ES-I3 (cell line): ENCODE results near the gene GSK3A.

Source experiments
- H3K36me3 ChIP-seq: 2 replicates; pipeline ENCODE4 v1.6.1; 2013; ENCODE audit warnings: mild to moderate bottlenecking, low read length, control low read depth, moderate library complexity; ENCODE audit not compliant: insufficient read depth
- H3K4me1 ChIP-seq: 2 replicates; pipeline ENCODE4 v1.6.1; 2013; ENCODE audit warnings: mild to moderate bottlenecking, control low read depth, low read length; ENCODE audit not compliant: insufficient read depth
- H3K9ac ChIP-seq: 2 replicates; pipeline ENCODE4 v1.6.1; 2013; ENCODE audit warnings: low read depth, mild to moderate bottlenecking, low read length, moderate library complexity
- H3K9me3 ChIP-seq: 2 replicates; pipeline ENCODE4 v1.6.1; 2013; ENCODE audit warnings: mild to moderate bottlenecking, low read length, moderate library complexity; ENCODE audit not compliant: control insufficient read depth, insufficient read depth

GSK3A gene

DNA sequence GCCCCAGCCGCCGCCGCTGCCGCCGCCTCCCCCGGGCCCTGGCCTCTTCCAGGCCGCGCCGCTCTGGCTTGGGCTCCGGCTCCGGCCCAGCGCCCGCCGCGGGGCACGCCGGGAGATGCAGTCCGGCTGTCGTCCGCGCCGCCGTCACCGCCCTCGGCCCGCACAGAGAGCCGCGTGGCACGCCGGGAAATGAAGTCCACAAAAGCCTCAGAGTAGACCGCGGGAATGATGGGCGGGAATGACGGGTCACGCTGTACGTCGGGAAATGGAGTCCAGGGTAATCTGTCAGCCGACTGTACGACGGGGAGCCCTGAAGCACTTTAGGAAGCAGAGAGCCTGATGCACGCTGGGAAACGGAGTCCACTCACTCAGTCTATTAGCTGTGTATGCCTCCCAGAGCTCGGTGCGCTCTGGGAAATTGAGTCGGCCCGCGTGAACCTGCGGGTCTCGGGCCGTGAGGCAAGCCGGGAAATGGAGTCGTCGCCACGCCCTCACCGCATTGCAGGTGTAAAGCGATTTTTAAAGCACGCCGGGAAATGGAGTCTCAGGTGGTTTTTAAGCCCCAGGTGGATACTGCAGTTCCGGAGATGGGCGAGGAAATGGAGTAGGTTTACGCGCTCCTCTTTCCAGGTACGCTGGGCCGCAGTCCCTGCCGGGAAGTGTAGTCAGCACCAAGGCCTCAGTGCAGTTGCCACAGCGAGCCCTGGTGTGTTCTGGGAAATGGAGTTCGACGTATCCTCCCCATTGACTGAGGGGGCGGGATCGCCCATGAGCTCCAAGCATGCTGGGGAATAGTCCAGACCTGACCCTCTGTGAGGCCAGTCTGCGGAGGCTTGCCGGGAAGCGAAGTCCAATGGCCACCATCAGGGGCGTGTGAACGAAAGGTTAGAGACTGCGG, at the start of gene GSK3A:
Gene GSK3A (minus strand): TSS at position 91 of the 898 bp plus-strand sequence. CDS start 137 bp downstream, outside the sequence.
- no peaks in the 10 kb centered on the region for H3K9me3 ChIP-seq
- H3K4me1 ChIP-seq: peaks cover 10% of the 10 kb centered on the region; the same call in 1 of the 2 replicates
- peak within 1 kb of the TSS; percentile 74 for H3K9ac ChIP-seq
- H3K36me3 ChIP-seq: no peaks in the 10 kb centered on the region

GRCh38 chr19:42291435-42291810, 49.0 kb upstream of the GSK3A start:
- H3K9ac ChIP-seq: no peak overlapping the region
- no peaks in the 10 kb centered on the region for H3K9me3 ChIP-seq
- H3K36me3 ChIP-seq: peaks cover 4% of the 10 kb centered on the region; the same call in 1 of the 2 replicates
- H3K4me1 ChIP-seq: peaks cover 6% of the 10 kb centered on the region; the same call in 1 of the 2 replicates

GRCh38 chr19:42290523-42291434, 48.4 kb upstream of the GSK3A start:
- H3K36me3 ChIP-seq: peaks cover 4% of the 10 kb centered on the region; the same call in 1 of the 2 replicates
- no peaks in the 10 kb centered on the region for H3K9me3 ChIP-seq
- no peak overlapping the region for H3K9ac ChIP-seq
- H3K4me1 ChIP-seq: peaks cover 8% of the 10 kb centered on the region; the same call in 1 of the 2 replicates

- Histone ChIP-seq H3K36me3 (peaks cover 4% of the 10 kb centered on the region; the same call in 1 of the 2 replicates), H3K4me1 (peaks cover 13% of the 10 kb centered on the region), H3K9me3 (no peaks in the 10 kb centered on the region), H3K9ac (no peak overlapping the region)
Measured at GRCh38 chr19:42290136-42290522, 47.7 kb upstream of the GSK3A start.

DNA sequence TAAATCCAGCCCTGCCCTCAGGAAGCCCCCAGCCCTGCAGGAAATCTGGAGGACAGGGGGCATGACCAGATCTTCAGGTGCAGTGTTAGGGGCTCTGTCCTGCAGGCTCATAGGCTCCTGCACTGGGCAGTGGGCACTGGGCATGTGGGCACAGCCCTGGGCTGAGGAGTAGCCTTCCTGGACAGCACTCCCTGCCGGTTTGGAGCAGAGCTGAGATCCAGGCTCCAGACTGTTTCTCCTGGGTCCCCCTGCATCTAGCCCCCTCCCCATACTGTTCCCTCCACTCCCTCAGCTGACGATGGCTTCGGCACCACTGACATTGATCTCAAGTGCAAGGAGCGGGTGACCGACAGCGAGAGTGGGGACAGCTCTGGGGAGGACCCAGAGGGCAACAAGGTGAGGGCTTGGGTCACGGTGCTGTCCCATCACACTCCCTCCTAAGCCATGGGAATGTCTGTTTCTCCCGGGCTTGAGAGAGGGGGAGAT, 47.2 kb upstream of the GSK3A start:
- H3K9me3 ChIP-seq: no peaks in the 10 kb centered on the region
- H3K36me3 ChIP-seq: peaks cover 4% of the 10 kb centered on the region; the same call in 1 of the 2 replicates
- peaks cover 16% of the 10 kb centered on the region for H3K4me1 ChIP-seq
- no peak overlapping the region for H3K9ac ChIP-seq

DNA sequence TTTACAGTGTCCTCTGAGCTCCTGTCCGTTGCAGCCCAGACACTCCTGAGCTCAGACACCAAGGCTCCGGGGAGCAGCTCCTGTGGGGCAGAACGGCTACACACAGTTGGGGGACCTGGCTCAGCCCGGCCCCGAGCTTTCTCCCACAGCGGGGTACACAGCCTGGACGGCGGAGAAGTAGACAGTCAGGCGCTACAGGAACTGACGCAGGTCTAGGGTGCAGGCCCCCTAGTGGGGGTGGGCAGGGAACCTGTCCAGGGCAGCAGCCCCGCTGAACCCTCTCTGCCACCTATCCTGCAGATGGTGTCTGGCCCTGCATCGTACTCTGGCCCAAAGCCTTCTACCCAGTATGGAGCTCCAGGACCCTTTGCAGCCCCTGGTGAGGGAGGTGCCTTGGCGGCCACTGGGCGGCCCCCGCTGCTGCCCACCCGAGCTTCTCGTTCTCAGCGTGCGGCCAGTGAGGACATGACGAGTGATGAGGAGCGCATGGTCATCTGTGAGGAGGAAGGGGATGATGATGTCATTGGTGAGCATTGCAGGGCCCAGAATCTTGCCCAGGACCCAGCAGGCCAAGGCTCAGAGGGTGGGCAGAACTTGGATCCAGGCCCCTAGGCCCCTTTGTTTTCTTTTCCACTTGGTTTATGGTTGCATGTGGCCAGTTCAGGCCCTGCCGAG, 46.6 kb upstream of the GSK3A start:
- Histone ChIP-seq H3K36me3 (peaks cover 4% of the 10 kb centered on the region; the same call in 1 of the 2 replicates), H3K9ac (no peak overlapping the region), H3K4me1 (peaks cover 16% of the 10 kb centered on the region), H3K9me3 (no peaks in the 10 kb centered on the region)

DNA sequence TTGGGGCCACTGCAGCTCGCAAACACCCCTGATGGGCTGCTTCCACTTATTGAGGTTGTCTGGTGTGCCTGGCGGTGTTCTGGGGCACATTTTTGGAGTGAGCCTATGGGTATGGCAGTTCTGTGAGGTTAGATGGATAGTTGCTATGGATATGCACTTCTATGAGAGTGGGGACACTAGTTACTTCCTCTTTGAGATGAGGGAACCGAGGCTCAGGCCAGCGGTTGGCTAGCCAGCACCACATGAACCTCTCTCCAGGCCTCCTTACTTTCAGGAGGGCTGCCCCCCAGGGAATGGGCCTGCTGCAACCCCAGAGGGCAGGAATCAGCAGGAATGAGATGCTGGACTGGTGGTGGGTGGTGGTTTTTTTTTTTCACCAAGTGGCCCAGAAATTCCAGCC, 46.0 kb upstream of the GSK3A start:
- Histone ChIP-seq H3K4me1 (peaks cover 16% of the 10 kb centered on the region), H3K9ac (no peak overlapping the region), H3K36me3 (peaks cover 4% of the 10 kb centered on the region; the same call in 1 of the 2 replicates), H3K9me3 (no peaks in the 10 kb centered on the region)

- no peak overlapping the region for H3K9ac ChIP-seq
- peaks cover 22% of the 10 kb centered on the region for H3K4me1 ChIP-seq
- H3K36me3 ChIP-seq: peaks cover 4% of the 10 kb centered on the region; the same call in 1 of the 2 replicates
- no peaks in the 10 kb centered on the region for H3K9me3 ChIP-seq
Measured at GRCh38 chr19:42287827-42288107, 45.4 kb upstream of the GSK3A start.

DNA sequence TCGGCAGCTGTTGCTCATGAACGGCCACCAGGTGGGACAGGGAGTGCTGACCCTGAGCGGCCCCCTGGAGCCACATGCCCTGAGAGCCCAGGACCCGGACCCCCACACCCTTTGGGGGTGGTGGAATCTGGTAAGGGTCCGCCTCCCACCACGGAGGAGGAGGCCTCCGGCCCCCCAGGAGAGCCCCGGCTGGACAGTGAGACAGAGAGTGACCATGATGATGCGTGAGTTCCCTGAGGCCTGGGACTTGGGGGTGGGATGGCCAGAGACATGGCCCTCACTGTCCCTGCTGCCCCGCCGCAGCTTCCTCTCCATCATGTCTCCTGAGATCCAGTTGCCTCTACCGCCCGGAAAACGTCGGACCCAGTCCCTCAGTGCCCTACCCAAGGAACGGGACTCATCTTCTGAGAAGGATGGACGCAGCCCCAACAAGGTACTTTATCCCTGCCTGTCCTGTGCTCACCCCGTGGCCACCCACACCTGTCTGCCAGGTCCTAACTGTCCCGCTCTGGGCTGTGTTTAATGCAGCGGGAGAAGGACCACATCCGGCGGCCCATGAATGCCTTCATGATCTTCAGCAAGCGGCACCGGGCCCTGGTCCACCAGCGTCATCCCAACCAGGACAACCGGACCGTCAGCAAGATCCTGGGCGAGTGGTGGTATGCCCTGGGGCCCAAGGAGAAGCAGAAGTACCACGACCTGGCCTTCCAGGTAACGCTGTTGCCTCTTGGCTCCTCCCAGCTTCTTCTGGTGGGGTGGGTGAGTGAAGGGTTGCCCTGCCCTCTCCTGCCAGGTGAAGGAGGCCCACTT, 44.8 kb upstream of the GSK3A start:
- no peaks in the 10 kb centered on the region for H3K9me3 ChIP-seq
- H3K36me3 ChIP-seq: 0 out of 2 replicates have a peak, but pooled peaks cover 4% of the 10 kb centered on the region
- peaks cover 26% of the 10 kb centered on the region for H3K4me1 ChIP-seq
- no peak overlapping the region for H3K9ac ChIP-seq

DNA sequence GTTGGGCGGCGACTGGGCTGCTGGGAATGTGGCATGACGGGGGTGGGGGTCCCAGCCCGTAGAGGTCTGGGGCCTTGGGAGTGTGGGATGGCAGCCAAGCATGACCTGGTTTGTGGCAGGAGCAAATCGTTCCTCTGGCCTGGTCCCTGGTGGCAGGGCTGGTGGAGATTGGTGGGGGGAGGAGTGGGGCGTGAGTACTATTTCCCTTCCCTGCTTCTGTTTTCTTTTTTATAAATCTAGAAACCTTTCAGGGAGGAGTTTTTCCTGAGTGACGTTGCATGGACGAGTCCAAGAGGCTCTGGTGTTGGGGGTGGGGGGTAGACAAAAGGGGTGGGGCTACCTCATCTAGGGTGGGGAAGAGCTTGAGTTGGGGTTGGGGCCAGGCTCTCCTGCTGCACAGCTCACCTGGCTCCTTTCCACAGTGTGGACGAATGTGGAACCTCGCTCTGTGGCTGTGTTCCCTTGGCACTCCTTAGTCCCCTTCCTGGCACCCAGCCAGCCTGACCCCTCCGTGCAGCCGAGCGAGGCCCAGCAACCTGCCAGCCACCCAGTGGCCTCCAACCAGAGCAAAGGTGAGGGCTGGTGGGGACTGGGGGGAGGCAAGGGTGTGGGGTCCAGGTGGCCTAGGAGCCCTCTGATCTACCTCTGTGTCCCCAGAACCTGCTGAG, 44.1 kb upstream of the GSK3A start:
- Histone ChIP-seq H3K9me3 (no peaks in the 10 kb centered on the region), H3K36me3 (0 out of 2 replicates have a peak, but pooled peaks cover 4% of the 10 kb centered on the region), H3K9ac (no peak overlapping the region), H3K4me1 (peaks cover 29% of the 10 kb centered on the region)

DNA sequence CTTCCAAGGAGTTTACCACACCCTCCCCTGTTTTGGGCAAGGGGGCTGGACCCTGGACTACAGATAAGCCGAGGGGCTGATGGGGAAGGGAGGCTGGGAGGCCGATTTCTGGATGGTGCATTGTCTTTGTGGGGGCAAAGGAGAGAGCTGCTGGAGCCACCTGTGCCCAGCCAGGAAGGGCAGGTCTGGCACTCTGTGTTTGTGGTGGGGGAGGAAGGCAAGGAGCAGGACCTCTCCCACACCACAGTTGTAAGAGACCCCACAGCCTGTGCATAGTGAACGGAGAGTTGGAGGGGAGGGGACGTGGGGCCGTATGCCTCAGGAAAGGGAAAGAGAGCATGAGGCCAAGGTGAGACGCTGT, 43.6 kb upstream of the GSK3A start:
- no peak overlapping the region for H3K9ac ChIP-seq

DNA sequence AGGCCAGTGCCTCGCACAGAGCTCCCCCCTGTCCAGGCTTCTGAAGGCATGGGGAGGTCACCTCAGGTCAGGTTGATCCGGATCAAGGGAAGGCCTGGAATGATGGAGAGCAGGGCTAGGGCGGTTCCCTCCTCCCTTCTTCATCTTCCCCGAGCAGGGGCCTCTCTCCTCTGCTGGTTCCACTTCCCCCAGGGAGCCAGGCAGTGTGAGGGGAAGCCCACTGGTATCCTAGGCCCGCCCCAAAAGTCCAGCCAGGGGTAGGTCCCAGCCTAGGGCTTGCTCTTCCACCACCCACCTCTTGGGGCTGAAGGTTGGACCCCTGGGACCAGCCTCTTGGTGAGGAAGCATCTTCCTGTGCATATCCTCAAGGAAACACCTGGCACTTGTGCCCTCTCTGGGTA, 43.1 kb upstream of the GSK3A start:
- H3K4me1 ChIP-seq: peaks cover 26% of the 10 kb centered on the region
- H3K9me3 ChIP-seq: no peaks in the 10 kb centered on the region
- H3K36me3 ChIP-seq: 0 out of 2 replicates have a peak, but pooled peaks cover 4% of the 10 kb centered on the region
- H3K9ac ChIP-seq: peak overlapping the region; percentile 83; the same call in 1 of the 2 replicates

More for the DNA sequence above, 43.6 kb upstream of the GSK3A start:
- 0 out of 2 replicates have a peak, but pooled peaks cover 4% of the 10 kb centered on the region for H3K36me3 ChIP-seq
- H3K9me3 ChIP-seq: no peaks in the 10 kb centered on the region
- peaks cover 26% of the 10 kb centered on the region for H3K4me1 ChIP-seq
